WTC11 (cell line): Measurements from ENCODE around the gene FCRL6.

Experiments
- HMGA2 ChIP-seq: fragments of 250-450 bp; sonication (Bioruptor Pico); IDR thresholded peaks from 2 replicates; pipeline ENCODE4 v1.4.0; 2021; ENCODE audit warnings: mild to moderate bottlenecking, moderate library complexity
- TF ChIP-seq, protein P1 (sequence below): sonication (generic); formaldehyde crosslinking; IDR thresholded peaks from 2 replicates; pipeline ENCODE4 v1.8.0; 2022; ENCODE audit warnings: missing genetic modification reagents

DNA sequence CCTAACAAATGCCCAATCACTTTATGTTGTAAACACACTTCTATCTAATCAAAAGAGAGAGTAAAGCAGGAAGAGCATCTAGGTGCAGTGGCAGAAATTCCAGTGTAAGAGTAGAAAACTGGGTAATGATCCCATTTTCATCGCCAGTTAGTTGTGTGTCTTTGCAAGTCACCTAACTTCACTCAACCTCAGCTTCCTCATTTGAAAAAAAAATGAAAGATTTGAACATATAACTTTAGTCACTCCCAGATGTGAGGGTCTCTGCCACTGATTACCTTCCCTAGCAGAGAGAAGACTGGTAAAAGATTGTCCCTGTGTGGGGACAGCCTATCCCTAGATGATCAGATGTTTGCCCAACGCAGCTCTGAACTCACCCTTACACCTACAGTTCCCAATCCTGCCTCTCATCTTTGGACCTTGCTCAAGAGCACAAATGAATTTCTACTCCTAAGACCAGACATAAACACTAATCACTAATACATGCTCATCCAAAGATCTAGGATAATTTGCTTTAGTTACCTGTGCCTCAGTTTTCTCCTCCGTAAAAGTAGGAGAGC, 46.6 kb upstream of the FCRL6 start:
- TF ChIP-seq HMGA2 (CRISPR knock-in tag) = no peak
- TF ChIP-seq, protein P1, sequence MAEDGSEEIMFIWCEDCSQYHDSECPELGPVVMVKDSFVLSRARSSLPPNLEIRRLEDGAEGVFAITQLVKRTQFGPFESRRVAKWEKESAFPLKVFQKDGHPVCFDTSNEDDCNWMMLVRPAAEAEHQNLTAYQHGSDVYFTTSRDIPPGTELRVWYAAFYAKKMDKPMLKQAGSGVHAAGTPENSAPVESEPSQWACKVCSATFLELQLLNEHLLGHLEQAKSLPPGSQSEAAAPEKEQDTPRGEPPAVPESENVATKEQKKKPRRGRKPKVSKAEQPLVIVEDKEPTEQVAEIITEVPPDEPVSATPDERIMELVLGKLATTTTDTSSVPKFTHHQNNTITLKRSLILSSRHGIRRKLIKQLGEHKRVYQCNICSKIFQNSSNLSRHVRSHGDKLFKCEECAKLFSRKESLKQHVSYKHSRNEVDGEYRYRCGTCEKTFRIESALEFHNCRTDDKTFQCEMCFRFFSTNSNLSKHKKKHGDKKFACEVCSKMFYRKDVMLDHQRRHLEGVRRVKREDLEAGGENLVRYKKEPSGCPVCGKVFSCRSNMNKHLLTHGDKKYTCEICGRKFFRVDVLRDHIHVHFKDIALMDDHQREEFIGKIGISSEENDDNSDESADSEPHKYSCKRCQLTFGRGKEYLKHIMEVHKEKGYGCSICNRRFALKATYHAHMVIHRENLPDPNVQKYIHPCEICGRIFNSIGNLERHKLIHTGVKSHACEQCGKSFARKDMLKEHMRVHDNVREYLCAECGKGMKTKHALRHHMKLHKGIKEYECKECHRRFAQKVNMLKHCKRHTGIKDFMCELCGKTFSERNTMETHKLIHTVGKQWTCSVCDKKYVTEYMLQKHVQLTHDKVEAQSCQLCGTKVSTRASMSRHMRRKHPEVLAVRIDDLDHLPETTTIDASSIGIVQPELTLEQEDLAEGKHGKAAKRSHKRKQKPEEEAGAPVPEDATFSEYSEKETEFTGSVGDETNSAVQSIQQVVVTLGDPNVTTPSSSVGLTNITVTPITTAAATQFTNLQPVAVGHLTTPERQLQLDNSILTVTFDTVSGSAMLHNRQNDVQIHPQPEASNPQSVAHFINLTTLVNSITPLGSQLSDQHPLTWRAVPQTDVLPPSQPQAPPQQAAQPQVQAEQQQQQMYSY = no peak
